Activated CD8-positive, alpha-beta memory T cell treated with anti-CD3 and anti-CD28 coated beads, Interleukin-2, amount 10 ng/mL, durations not matched to agents 7 days and 5 days (primary cell): ENCODE measurements around the gene CHAMP1. TPM values are rescaled to one million over a fixed set of nuclear protein-coding genes. Genes with fewer than 3 reads are reported as not detected.

Source experiments
- ATAC-seq: fragments of 150-1000 bp; cut with Tn5 transposase; one replicate; pipeline ENCODE4 v1.10.0; 2021; ENCODE audit warnings: moderate library complexity
- CTCF ChIA-PET: fragments of 350-600 bp; sonication (Branson Sonifier 250); formaldehyde crosslinking; loops from one replicate; lab custom pipeline; 2021; ENCODE audit warnings: antibody characterized with exemption; lab: Charles Lee
- DNase-seq: peaks from one replicate; pipeline ENCODE4 v3.0.0-alpha.2; 2020
- H3K27ac Mint-ChIP-seq: one replicate; pipeline ENCODE4 v1.8.0; 2021; ENCODE audit warnings: mild to moderate bottlenecking, mixed read lengths
- H3K27me3 Mint-ChIP-seq: one replicate; pipeline ENCODE4 v1.8.0; 2021; ENCODE audit warnings: mixed read lengths
- H3K36me3 Mint-ChIP-seq: one replicate; pipeline ENCODE4 v1.8.0; 2021; ENCODE audit warnings: mild to moderate bottlenecking, mixed read lengths
- H3K4me1 Mint-ChIP-seq: one replicate; pipeline ENCODE4 v1.8.0; 2021; ENCODE audit warnings: mixed read lengths
- H3K4me3 Mint-ChIP-seq: one replicate; pipeline ENCODE4 v1.8.0; 2021; ENCODE audit warnings: mild to moderate bottlenecking, moderate library complexity, mixed read lengths
- H3K9me3 Mint-ChIP-seq: one replicate; pipeline ENCODE4 v1.8.0; 2022; ENCODE audit warnings: low read depth, mixed read lengths
- total RNA-seq, 2 experiments: library from RNA; stranded (reverse); gene quantifications; one replicate each; pipeline ENCODE4 v1.2.3, GENCODE V29; 2021

The CHAMP1 gene
- total RNA-seq, 2 experiments from 2014 or later = 34.1 to 37.0 TPM

GRCh38 chr13:114309806-114310410 lies 4.4 kb upstream of the CHAMP1 start:
- no peak for DNase-seq
- H3K9me3 Mint-ChIP-seq = no peaks in the 10 kb centered on the region
- H3K27me3 Mint-ChIP-seq = no peaks in the 10 kb centered on the region
- H3K36me3 Mint-ChIP-seq = peaks cover 14% of the 10 kb centered on the region
- CTCF ChIA-PET = interaction anchor here (1.3 kb wide), 1 partner anchor 26 kb away, joined by 3 read pairs; no protein-coding TSS in a partner anchor
- ATAC-seq = no peak
- H3K4me3 Mint-ChIP-seq = no peak overlapping the region
- no peak overlapping the region for H3K27ac Mint-ChIP-seq
- peaks cover 15% of the 10 kb centered on the region for H3K4me1 Mint-ChIP-seq

- Mint-ChIP-seq H3K36me3 (peaks cover 20% of the 10 kb centered on the region), H3K9me3 (no peaks in the 10 kb centered on the region), H3K4me1 (peaks cover 23% of the 10 kb centered on the region), H3K27me3 (no peaks in the 10 kb centered on the region), H3K27ac (no peak overlapping the region), H3K4me3 (no peak overlapping the region)
- CTCF ChIA-PET = interaction anchor here (1.6 kb wide), 1 partner anchor 29 kb away, joined by 4 read pairs; the partner anchor contains the start of gene UPF3A
- no peak for DNase-seq
- no peak for ATAC-seq
Observed at GRCh38 chr13:114310956-114311355, 3.3 kb upstream of the CHAMP1 start.

DNA sequence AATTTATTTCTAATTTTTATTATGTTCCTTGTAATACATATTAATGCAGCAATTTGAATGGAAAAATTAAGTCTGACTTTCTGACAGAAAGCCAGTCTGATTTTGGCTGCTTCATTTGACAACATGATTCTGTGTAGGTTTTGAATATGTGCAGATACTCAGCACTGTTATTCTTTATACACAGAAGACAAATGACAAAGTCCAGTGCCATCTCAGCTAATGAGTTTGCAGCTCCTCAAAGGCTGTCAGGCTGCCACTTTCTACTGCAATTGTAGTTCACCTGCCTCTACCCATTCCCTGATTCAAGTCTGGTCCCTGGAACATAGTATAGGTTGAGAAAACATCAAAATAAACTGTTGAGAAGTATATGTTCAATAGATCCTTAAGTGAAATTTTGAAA lies 2.9 kb upstream of the CHAMP1 start:
- peaks cover 17% of the 10 kb centered on the region for H3K36me3 Mint-ChIP-seq
- no peak for ATAC-seq
- H3K4me1 Mint-ChIP-seq = peaks cover 23% of the 10 kb centered on the region
- CTCF ChIA-PET = interaction anchor here (1.6 kb wide), 1 partner anchor 30 kb away, joined by 4 read pairs; the partner anchor contains the start of gene UPF3A
- H3K4me3 Mint-ChIP-seq = no peak overlapping the region
- H3K27me3 Mint-ChIP-seq = no peaks in the 10 kb centered on the region
- no peaks in the 10 kb centered on the region for H3K9me3 Mint-ChIP-seq
- no peak for DNase-seq
- no peak overlapping the region for H3K27ac Mint-ChIP-seq

DNA sequence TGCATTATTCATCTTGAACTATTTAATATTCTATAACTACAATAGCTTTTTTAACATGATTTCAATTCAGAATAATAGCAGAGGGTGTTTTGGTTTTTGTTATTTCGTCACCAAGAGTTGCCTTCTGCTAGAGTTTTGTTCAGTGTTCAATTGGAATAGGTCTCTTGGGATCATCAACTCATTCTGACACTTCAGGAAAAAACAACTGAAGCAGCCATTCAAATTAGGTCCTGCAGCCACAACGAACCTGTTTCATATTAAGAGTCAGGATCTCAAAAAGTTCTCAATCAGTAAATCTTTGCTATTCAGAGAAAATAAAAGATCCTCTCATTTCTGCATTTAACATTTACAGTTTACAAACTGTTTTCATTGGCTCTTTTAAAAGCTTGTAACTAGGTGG lies 2.4 kb upstream of the CHAMP1 start:
- no peaks in the 10 kb centered on the region for H3K9me3 Mint-ChIP-seq
- no peak for ATAC-seq
- H3K4me1 Mint-ChIP-seq = peaks cover 28% of the 10 kb centered on the region
- H3K27me3 Mint-ChIP-seq = no peaks in the 10 kb centered on the region
- DNase-seq = no peak
- CTCF ChIA-PET = interaction anchor here (1.6 kb wide), 1 partner anchor 30 kb away, joined by 4 read pairs; the partner anchor contains the start of gene UPF3A
- peaks cover 13% of the 10 kb centered on the region for H3K36me3 Mint-ChIP-seq
- H3K27ac Mint-ChIP-seq = no peak overlapping the region
- H3K4me3 Mint-ChIP-seq = no peak overlapping the region

DNA sequence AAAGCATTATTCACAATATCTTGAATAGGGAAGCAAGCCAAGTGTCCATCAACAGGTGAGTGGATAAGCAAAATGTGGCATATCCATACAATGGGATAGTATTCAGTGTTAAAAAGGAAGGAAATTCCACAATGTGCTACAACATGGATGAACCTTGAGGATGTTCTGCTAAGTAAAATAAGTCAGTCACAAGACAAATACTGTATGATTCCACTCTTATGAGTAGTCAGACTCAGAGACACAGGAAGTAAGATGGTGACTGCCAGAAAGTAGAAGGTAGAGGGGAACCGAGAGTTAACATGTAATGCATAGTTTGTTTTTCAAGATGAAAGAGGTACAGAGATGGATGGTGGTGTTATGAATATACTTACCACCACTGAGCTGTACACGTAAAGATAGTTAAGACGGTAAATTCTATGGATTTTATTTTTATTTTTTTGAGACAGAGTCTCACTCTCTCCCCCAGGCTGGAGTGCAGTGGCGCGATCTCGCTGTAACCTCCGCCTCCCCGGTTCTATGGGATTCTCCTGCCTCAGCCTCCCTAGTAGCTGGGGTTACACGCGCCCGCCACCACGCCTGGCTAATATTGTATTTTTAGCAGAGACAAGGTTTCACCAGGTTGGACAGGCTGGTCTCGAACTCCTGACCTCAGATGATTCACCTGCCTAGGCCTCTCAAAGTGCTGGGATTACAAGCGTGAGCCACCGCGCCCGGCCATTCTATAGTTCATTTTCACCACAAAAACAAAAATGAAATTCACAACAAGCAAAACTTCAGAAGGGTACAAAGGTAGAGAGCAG lies 1.0 kb upstream of the CHAMP1 start:
- H3K4me1 Mint-ChIP-seq = peaks cover 38% of the 10 kb centered on the region
- ATAC-seq = no peak

GRCh38 chr13:114315074-114315785 lies 927 bp downstream of the CHAMP1 start:
- DNase-seq (no peak), ATAC-seq (no peak)
- CTCF ChIA-PET = interaction anchor here (1.0 kb wide), 1 partner anchor 12 kb away, joined by 3 read pairs; no protein-coding TSS in a partner anchor
- Mint-ChIP-seq H3K9me3 (no peaks in the 10 kb centered on the region), H3K4me3 (peak overlapping the region; percentile 84), H3K4me1 (peaks cover 56% of the 10 kb centered on the region), H3K36me3 (peaks cover 23% of the 10 kb centered on the region), H3K27me3 (no peaks in the 10 kb centered on the region), H3K27ac (peak overlapping the region; percentile 77)

More for the DNA sequence above, 1.0 kb upstream of the CHAMP1 start:
- Mint-ChIP-seq H3K36me3 (peaks cover 13% of the 10 kb centered on the region), H3K27ac (peak overlapping the region; percentile 90), H3K4me3 (peak overlapping the region; percentile 79), H3K27me3 (no peaks in the 10 kb centered on the region), H3K9me3 (no peaks in the 10 kb centered on the region)
- CTCF ChIA-PET = interaction anchor here (0.9 kb wide), 1 partner anchor 31 kb away, joined by 5 read pairs; no protein-coding TSS in a partner anchor
- DNase-seq = peak; percentile 44

DNA sequence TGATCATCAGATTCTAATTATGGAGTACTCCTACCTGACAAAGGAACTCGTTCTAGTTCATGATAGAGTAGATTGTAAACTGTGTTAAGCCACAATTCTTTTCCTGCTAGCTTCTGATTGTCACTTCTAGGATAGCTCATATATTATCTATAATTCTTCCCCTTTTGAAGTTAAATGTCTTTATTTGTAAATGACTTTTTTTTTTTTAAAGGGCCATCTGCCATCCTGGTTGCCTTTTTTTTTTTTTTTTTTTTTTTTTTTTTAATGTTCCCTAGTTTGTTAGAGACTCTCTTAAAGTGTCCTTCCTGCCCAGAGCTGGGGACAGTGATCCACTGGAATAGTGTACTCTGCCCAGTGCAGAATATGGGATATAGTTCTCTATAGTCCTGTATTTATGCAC lies 4.3 kb downstream of the CHAMP1 start:
- CTCF ChIA-PET = interaction anchor here (0.9 to 1.4 kb wide), 4 partner anchors 9 to 37 kb away, joined by 3 to 6 read pairs (median 3); no protein-coding TSS in a partner anchor
- Mint-ChIP-seq H3K4me1 (peaks cover 62% of the 10 kb centered on the region), H3K4me3 (no peak overlapping the region), H3K9me3 (no peaks in the 10 kb centered on the region), H3K27ac (peak overlapping the region; percentile 35), H3K27me3 (no peaks in the 10 kb centered on the region), H3K36me3 (peaks cover 49% of the 10 kb centered on the region)
- ATAC-seq (no peak), DNase-seq (no peak)

DNA sequence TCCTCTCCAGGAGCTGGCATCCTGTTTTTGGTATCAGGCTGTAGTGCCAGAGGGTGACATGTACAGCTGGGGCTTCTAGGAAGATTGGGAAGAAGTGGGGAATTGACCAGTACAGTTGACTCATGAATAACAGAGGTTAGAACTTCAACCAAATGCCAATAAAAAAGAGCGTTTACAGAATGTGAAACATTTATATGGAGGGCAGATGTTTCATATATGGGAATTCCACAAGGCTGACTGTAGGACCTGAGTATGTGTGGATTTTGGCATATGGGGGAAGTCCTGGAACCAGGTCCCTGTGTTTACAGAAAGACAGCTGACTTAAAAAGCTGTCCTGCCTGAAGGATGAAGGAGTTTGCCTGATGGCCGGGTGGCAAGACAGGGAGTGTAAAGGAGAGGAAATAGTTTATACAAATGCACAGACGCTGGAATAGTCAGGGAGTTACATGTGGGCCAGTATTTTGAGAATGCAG lies 5.2 kb downstream of the CHAMP1 start:
- Mint-ChIP-seq H3K36me3 (peaks cover 57% of the 10 kb centered on the region), H3K27ac (peak overlapping the region; percentile 50), H3K4me1 (peaks cover 66% of the 10 kb centered on the region), H3K9me3 (no peaks in the 10 kb centered on the region), H3K27me3 (no peaks in the 10 kb centered on the region), H3K4me3 (no peak overlapping the region)
- CTCF ChIA-PET = no interaction called here
- DNase-seq (no peak), ATAC-seq (no peak)

DNA sequence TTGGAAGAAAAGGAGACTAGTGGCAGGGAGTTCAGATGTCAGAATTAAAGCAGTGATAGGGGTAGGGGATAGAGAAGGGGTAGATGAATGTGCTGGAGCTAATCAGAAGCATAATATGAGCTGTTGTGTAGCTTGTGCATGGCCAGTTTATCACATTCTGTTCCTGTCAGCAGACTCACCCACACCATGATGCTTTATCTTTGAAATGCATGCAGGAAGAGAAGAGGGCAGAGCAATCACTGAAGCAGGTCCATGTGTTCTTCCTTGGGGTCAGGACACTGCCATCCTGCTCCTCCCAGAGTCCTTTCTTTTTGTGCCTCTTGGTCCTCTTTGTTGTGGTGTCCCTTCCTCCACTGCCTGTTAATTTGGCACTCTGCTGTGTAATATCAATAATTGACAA lies 5.8 kb downstream of the CHAMP1 start:
- CTCF ChIA-PET = no interaction called here
- DNase-seq (no peak), ATAC-seq (no peak)
- no peaks in the 10 kb centered on the region for H3K9me3 Mint-ChIP-seq
- peak overlapping the region; percentile 50 for H3K27ac Mint-ChIP-seq
- H3K27me3 Mint-ChIP-seq = no peaks in the 10 kb centered on the region
- no peak overlapping the region for H3K4me3 Mint-ChIP-seq
- H3K4me1 Mint-ChIP-seq = peaks cover 66% of the 10 kb centered on the region
- peaks cover 56% of the 10 kb centered on the region for H3K36me3 Mint-ChIP-seq

DNA sequence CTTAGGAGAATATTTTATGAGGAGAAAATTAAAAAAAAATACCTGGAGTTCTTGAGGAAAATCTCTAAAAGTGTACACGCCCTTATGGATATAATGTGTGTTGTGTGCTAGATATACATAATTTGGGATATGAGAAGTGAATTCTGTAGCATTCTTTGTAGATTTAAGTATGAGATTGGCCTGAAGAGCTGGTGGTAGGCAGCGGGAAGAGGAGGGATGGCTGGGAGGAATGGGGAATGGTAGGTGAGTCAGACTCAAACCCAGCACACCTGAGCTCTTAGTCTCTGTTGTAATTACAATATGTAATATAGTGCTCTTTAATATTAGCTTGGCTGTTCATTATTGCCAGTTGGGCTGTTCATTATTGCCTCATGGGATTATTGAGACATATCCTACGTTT lies 7.0 kb downstream of the CHAMP1 start:
- H3K36me3 Mint-ChIP-seq = peaks cover 61% of the 10 kb centered on the region

DNA sequence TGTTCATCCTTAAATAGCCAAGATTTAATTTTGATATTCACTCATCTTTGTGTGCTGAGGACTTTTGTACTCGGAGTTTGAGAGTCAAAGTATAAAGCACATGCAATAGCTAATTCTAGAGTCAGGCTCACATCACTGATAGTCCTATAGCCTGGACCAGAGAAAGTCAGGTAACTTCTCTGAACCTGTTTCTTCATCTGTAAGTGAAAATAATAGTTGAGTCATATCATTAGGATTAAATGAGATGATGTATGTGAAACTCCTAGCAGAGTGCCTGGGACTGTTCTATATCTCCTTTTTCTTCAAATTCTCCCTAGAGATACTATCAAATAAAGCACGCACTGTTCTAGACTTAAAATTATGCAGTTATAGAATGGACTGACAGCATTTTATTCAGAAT lies 9.0 kb downstream of the CHAMP1 start:
- CTCF ChIA-PET = no interaction called here
- DNase-seq (no peak), ATAC-seq (no peak)
- Mint-ChIP-seq H3K9me3 (no peaks in the 10 kb centered on the region), H3K36me3 (peaks cover 70% of the 10 kb centered on the region), H3K27ac (no peak overlapping the region), H3K4me3 (no peak overlapping the region), H3K4me1 (peaks cover 53% of the 10 kb centered on the region), H3K27me3 (no peaks in the 10 kb centered on the region)

More for the DNA sequence above, 7.0 kb downstream of the CHAMP1 start:
- no peaks in the 10 kb centered on the region for H3K27me3 Mint-ChIP-seq
- CTCF ChIA-PET = interaction anchor here (1.0 kb wide), 1 partner anchor 17 kb away, joined by 3 read pairs; no protein-coding TSS in a partner anchor
- no peak overlapping the region for H3K27ac Mint-ChIP-seq
- DNase-seq (no peak), ATAC-seq (no peak)
- H3K4me3 Mint-ChIP-seq = no peak overlapping the region
- peaks cover 69% of the 10 kb centered on the region for H3K4me1 Mint-ChIP-seq
- no peaks in the 10 kb centered on the region for H3K9me3 Mint-ChIP-seq

DNA sequence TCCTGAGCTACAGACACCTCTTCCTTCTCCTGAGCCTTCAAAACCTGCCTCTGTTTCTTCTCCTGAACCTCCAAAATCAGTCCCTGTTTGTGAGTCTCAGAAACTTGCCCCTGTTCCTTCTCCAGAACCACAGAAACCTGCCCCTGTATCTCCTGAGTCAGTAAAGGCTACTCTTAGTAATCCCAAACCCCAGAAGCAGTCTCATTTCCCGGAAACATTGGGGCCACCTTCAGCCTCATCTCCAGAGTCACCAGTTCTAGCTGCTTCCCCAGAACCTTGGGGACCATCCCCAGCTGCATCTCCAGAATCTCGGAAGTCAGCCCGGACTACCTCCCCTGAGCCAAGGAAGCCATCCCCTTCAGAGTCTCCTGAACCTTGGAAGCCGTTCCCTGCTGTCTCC lies 10.0 kb downstream of the CHAMP1 start:
- Mint-ChIP-seq H3K36me3 (peaks cover 67% of the 10 kb centered on the region), H3K4me3 (no peak overlapping the region), H3K27me3 (no peaks in the 10 kb centered on the region), H3K9me3 (no peaks in the 10 kb centered on the region), H3K27ac (peak overlapping the region; percentile 1), H3K4me1 (peaks cover 45% of the 10 kb centered on the region)
- DNase-seq (no peak), ATAC-seq (no peak)
- CTCF ChIA-PET = interaction anchor here (1.6 kb wide), 1 partner anchor 10 kb away, joined by 6 read pairs; no protein-coding TSS in a partner anchor

GRCh38 chr13:114325729-114326128 lies 11.4 kb downstream of the CHAMP1 start:
- H3K27me3 Mint-ChIP-seq = no peaks in the 10 kb centered on the region
- H3K4me3 Mint-ChIP-seq = no peak overlapping the region
- H3K9me3 Mint-ChIP-seq = no peaks in the 10 kb centered on the region
- no peak for ATAC-seq
- H3K36me3 Mint-ChIP-seq = peaks cover 58% of the 10 kb centered on the region
- no peak overlapping the region for H3K27ac Mint-ChIP-seq
- CTCF ChIA-PET = interaction anchor here (0.9 kb wide), 1 partner anchor 13 kb away, joined by 3 read pairs; no protein-coding TSS in a partner anchor
- peaks cover 34% of the 10 kb centered on the region for H3K4me1 Mint-ChIP-seq
- DNase-seq = no peak
